Panc1 (cell line): ENCODE data around the gene OR2Y1. TPM values are rescaled to one million over a fixed set of nuclear protein-coding genes. Genes with fewer than 3 reads are reported as not detected.

Experiments used
- ATAC-seq: fragments of 200-7000 bp; cut with Tn5 transposase; 2 replicates; pipeline ENCODE4 v1.9.1; 2020; ENCODE audit warnings: mild to moderate bottlenecking, moderate library complexity
- BruUV-seq: library from RNA; stranded (reverse); fragments of 400-500 nt; replicated peaks from 2 replicates; lab custom pipeline; 2021; lab: Mats Ljungman, UMichigan
- CTCF ChIA-PET: fragments of 300-600 bp; sonication (Branson Sonifier 250); formaldehyde crosslinking; loops from one replicate; lab custom pipeline; 2022; ENCODE audit warnings: antibody characterized with exemption; lab: Charles Lee
- POLR2A ChIA-PET: fragments of 300-600 bp; sonication (Branson Sonifier 250); formaldehyde crosslinking; loops from one replicate; lab custom pipeline; 2022; ENCODE audit warnings: antibody characterized with exemption; lab: Charles Lee
- DNase-seq: peaks from one replicate; pipeline ENCODE4 v3.0.0-alpha.2; 2010; ENCODE audit warnings: low read depth, low spot score
- H3K27ac ChIP-seq: 2 replicates; pipeline ENCODE4 v1.5.1; 2011; ENCODE audit warnings: mild to moderate bottlenecking, low read length, inconsistent platforms
- H3K27me3 ChIP-seq: fragments of 200-500 bp; sonication (Bioruptor generic); 2 replicates; pipeline ENCODE4 v1.6.0; 2014; ENCODE audit warnings: low read length, inconsistent platforms; ENCODE audit not compliant: control insufficient read depth, insufficient read depth
- H3K36me3 ChIP-seq: fragments of 200-500 bp; sonication (Bioruptor generic); 2 replicates; pipeline ENCODE4 v1.5.1; 2014; ENCODE audit warnings: inconsistent platforms, mild to moderate bottlenecking, low read length, moderate library complexity; ENCODE audit not compliant: control insufficient read depth, insufficient read depth
- H3K4me1 ChIP-seq: 2 replicates; pipeline ENCODE4 v1.5.1; 2011; ENCODE audit warnings: inconsistent platforms, mild to moderate bottlenecking, low read length, moderate library complexity; ENCODE audit not compliant: control insufficient read depth, insufficient read depth
- H3K4me3 ChIP-seq, 2 experiments: 2 replicates each; pipeline ENCODE4 v1.5.1; 2011 to 2012; ENCODE audit warnings: low read depth in 2 of 2, low read length in 2 of 2, mild to moderate bottlenecking in 2 of 2, inconsistent platforms in 1 of 2, moderate library complexity in 1 of 2
- H3K9me3 ChIP-seq: fragments of 200-500 bp; sonication (Bioruptor generic); 2 replicates; pipeline ENCODE4 v1.5.1; 2014; ENCODE audit warnings: low read depth, mild to moderate bottlenecking, inconsistent platforms, low read length, moderate library complexity; ENCODE audit not compliant: control insufficient read depth, insufficient read depth
- CTCF ChIP-seq: fragments of 450-650 bp; IDR thresholded peaks from 2 replicates; pipeline ENCODE4 v1.5.1; 2017; ENCODE audit warnings: mild to moderate bottlenecking
- POLR2AphosphoS5 ChIP-seq: IDR thresholded peaks from 2 replicates; pipeline ENCODE4 v1.6.1; 2012; ENCODE audit warnings: mild to moderate bottlenecking, low read depth, low read length, moderate library complexity
- REST ChIP-seq, 2 experiments: IDR thresholded peaks; 2 replicates each; pipeline ENCODE4 v1.6.1; 2011 to 2012; ENCODE audit warnings: low read depth in 2 of 2, control low read depth in 1 of 2, low read length in 1 of 2, mild to moderate bottlenecking in 1 of 2, moderate library complexity in 1 of 2; ENCODE audit not compliant: insufficient read depth in 1 of 2
- SIN3A ChIP-seq: IDR thresholded peaks from 2 replicates; pipeline ENCODE4 v1.6.1; 2012; ENCODE audit warnings: low read depth, mild to moderate bottlenecking, low read length, moderate library complexity, borderline replicate concordance; ENCODE audit not compliant: insufficient read depth
- TCF7L2 ChIP-seq: IDR thresholded peaks from 2 replicates; pipeline ENCODE4 v1.6.1; 2011; ENCODE audit warnings: mild to moderate bottlenecking, low read depth, low read length, inconsistent platforms
- in situ Hi-C: cut with HindIII; loops from 2 replicates; pipeline ENCODE4 v1.10.0; 2016; ENCODE audit warnings: low sequenced_read_pairs, low pct_unique_long_range_greater_than_20kb
- intact Hi-C: fragments of 100-400 bp; cut with micrococcal nuclease; formaldehyde crosslinking; loops from one replicate; pipeline ENCODE4 v1.10.0; 2022; ENCODE audit not compliant: unreplicated experiment
- total RNA-seq: library from RNA; stranded (reverse); gene quantifications from one replicate; pipeline ENCODE4 v1.2.1, GENCODE V29; 2021; ENCODE audit not compliant: unreplicated experiment

Gene OR2Y1
- total RNA-seq, 1 experiment from 2014 or later = not detected

GRCh38 chr5:180699042-180699441 lies 40.8 kb downstream of the OR2Y1 start:
- ATAC-seq = no peak
- in situ Hi-C loops = no loop called here

GRCh38 chr5:180696116-180696515 lies 43.7 kb downstream of the OR2Y1 start:
- H3K36me3 ChIP-seq = no peaks in the 10 kb centered on the region
- in situ Hi-C loops (no loop called here), intact Hi-C loops (no loop called here)
- POLR2A ChIA-PET = no interaction called here
- peaks cover 27% of the 10 kb centered on the region for H3K27me3 ChIP-seq
- ATAC-seq (no peak), DNase-seq (no peak)
- CTCF ChIA-PET = no interaction called here
- no peak overlapping the region for H3K4me3 ChIP-seq
- BruUV-seq = no TSS peak
- no peak overlapping the region for H3K27ac ChIP-seq
- TF ChIP-seq CTCF (no peak), POLR2AphosphoS5 (no peak), SIN3A (no peak), TCF7L2 (no peak), REST (IDR thresholded peaks at IDR 0.05; ENCODE audit: insufficient read depth in 1 of 2, low read depth in 2 of 2, low read length in 1 of 2) (no peak)
- H3K4me1 ChIP-seq = no peaks in the 10 kb centered on the region
- peaks cover 5% of the 10 kb centered on the region; the same call in 1 of the 2 replicates for H3K9me3 ChIP-seq

More at GRCh38 chr5:180699042-180699441, 40.8 kb downstream of the OR2Y1 start:
- Histone ChIP-seq H3K27me3 (peaks cover 16% of the 10 kb centered on the region), H3K9me3 (peaks cover 5% of the 10 kb centered on the region; the same call in 1 of the 2 replicates), H3K36me3 (no peaks in the 10 kb centered on the region), H3K4me3 (no peak overlapping the region), H3K4me1 (no peaks in the 10 kb centered on the region), H3K27ac (no peak overlapping the region)
- BruUV-seq = no TSS peak
- intact Hi-C loops = no loop called here
- POLR2A ChIA-PET = interaction anchor here (0.6 kb wide), 1 partner anchor 35 kb away, joined by 3 read pairs; no protein-coding TSS in a partner anchor
- no peak for DNase-seq
- TF ChIP-seq REST (IDR thresholded peaks at IDR 0.05; ENCODE audit: insufficient read depth in 1 of 2, low read depth in 2 of 2, low read length in 1 of 2) = no peak
- no peak for TF ChIP-seq POLR2AphosphoS5
- TF ChIP-seq SIN3A = no peak
- TF ChIP-seq TCF7L2 = no peak
- no peak for TF ChIP-seq CTCF
- CTCF ChIA-PET = no interaction called here
